Coronary artery (tissue), 2 donors: ENCODE data around the gene MOB2.

Experiments
- DNase-seq: peaks from one replicate; pipeline ENCODE4 v3.0.0-alpha.2; 2017; ENCODE audit warnings: low spot score
- H3K27ac ChIP-seq, 2 donors: fragments of 200-600 bp; sonication (generic); one replicate each; pipeline ENCODE4 v1.5.1; 2016 to 2019
- H3K4me3 ChIP-seq: fragments of 200-600 bp; sonication (generic); 2 replicates; pipeline ENCODE4 v1.5.1; 2016; ENCODE audit warnings: mild to moderate bottlenecking, moderate library complexity
- TF ChIP-seq, protein P1 (sequence below): fragments of 200-600 bp; sonication (generic); IDR thresholded peaks from one replicate; pipeline ENCODE4 v1.5.1; 2019; ENCODE audit warnings: antibody characterized with exemption

Gene MOB2

DNA sequence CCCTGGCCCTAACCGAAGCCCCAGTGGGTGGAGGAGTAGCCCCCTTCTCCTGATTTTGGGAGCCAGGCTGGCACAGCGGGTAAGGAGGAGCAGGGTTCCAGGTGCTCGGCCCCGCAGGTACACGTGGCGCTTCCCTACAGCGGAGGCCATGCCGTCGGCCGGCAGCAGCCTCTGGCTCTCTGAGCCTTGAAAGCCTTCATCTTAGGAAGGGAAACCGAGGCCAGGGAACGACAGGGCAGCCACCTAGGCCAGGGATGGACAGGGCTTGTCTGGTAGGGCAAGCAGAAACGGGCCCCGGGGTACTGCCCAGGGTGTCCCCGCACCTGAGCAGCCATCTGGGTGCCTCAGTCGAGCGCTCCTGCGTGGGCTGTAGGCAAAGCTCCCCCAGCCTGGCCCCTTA lies 28.7 kb downstream of the MOB2 start:
- TF ChIP-seq, protein P1, sequence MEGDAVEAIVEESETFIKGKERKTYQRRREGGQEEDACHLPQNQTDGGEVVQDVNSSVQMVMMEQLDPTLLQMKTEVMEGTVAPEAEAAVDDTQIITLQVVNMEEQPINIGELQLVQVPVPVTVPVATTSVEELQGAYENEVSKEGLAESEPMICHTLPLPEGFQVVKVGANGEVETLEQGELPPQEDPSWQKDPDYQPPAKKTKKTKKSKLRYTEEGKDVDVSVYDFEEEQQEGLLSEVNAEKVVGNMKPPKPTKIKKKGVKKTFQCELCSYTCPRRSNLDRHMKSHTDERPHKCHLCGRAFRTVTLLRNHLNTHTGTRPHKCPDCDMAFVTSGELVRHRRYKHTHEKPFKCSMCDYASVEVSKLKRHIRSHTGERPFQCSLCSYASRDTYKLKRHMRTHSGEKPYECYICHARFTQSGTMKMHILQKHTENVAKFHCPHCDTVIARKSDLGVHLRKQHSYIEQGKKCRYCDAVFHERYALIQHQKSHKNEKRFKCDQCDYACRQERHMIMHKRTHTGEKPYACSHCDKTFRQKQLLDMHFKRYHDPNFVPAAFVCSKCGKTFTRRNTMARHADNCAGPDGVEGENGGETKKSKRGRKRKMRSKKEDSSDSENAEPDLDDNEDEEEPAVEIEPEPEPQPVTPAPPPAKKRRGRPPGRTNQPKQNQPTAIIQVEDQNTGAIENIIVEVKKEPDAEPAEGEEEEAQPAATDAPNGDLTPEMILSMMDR = no peak
- H3K27ac ChIP-seq = peak overlapping the region; percentile 96 to 100
- no peak for DNase-seq
- no peak overlapping the region for H3K4me3 ChIP-seq

DNA sequence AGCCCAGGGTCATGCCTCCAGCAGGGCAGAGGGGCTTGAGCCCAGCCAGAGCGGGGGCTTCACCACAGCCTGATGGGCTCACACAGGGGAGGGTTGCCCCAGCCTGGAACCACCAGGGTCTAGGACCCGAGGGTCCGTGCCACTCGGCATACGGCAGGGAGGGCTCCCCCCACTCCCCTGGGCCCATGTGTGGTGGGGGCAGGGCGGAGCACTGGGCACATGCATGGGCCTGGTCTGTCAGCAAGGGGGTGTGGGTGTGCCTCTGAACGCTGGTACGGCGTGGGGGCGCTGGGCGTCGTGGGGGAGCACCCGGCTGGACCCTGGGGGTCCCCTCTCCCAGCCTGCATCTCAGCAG lies 29.3 kb downstream of the MOB2 start:
- no peak for DNase-seq
- no peak overlapping the region for H3K27ac ChIP-seq
- TF ChIP-seq, protein P1 = no peak

DNA sequence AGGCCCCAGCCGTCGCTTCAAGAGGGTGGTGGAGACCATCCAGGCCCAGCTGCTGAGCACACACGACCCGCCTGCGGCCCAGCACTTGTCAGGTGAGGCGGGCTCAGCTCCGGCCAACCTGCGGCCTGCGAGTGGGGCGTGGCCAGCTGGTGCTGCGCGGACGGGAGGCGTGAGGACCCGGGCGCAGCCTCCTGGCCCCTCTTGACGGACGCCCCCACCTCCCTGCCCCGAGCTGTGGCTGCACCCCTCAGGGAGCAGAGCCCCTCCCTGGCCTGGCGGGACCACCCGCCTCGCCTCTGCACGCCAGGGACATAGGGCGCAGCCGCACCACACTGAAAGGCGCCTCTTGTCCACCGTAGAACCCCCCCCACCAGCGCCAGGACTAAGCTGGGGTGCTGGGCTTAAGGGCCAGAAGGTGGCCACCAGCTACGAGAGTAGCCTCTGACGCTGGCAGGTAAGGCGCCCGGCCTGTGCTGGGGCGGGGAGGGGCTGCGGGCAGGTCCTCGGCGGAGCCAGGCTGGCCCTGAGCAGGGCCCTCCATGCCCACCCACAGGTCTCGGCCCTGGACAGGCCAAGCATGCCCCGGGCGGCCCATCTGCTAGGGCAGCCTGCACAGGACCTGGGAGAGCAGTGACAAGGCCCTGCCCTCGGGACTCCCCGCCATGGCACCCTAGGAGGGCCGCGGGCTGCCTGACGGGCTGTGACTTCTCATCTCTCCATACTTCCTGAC lies 29.8 kb downstream of the MOB2 start:
- H3K27ac ChIP-seq = no peak overlapping the region
- TF ChIP-seq, protein P1 = no peak
- H3K4me3 ChIP-seq = no peak overlapping the region
- no peak for DNase-seq

More for the DNA sequence above, 29.3 kb downstream of the MOB2 start:
- no peak overlapping the region for H3K4me3 ChIP-seq

DNA sequence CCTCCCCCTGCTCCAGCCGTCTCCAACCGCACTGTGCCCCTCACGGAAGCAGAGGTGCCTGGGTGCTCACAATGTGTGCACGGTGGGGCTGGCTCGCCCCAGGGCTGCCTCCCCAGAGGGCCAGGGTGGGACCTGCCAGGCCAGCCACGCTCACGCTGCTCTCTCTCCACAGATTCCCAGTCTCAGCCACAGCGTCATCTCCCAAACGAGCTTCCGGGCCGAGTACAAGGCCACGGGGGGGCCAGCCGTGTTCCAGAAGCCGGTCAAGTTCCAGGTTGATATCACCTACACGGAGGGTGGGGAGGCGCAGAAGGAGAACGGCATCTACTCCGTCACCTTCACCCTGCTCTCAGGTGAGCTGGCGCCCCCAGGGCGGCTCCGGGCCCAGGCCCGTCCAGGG lies 30.4 kb downstream of the MOB2 start:
- Histone ChIP-seq H3K27ac (no peak overlapping the region), H3K4me3 (no peak overlapping the region)
- DNase-seq = no peak
- TF ChIP-seq, protein P1 = no peak

DNA sequence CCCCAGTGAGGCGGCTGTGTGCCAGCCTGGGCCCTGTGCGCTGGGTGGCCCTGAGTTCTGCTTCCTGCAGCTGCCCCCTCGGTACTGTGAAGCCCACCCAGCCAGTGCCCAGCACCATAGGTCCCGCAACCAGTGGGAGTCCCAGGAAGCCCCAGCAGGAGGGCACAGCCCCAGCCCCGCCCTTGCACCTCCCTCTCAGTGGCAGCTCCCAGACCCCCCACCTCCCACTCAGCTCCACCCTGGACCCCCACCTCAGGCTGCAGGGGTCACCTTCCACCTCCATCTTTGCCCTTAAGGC lies 30.9 kb downstream of the MOB2 start:
- Histone ChIP-seq H3K27ac (no peak overlapping the region), H3K4me3 (no peak overlapping the region)
- TF ChIP-seq, protein P1 = no peak
- no peak for DNase-seq

DNA sequence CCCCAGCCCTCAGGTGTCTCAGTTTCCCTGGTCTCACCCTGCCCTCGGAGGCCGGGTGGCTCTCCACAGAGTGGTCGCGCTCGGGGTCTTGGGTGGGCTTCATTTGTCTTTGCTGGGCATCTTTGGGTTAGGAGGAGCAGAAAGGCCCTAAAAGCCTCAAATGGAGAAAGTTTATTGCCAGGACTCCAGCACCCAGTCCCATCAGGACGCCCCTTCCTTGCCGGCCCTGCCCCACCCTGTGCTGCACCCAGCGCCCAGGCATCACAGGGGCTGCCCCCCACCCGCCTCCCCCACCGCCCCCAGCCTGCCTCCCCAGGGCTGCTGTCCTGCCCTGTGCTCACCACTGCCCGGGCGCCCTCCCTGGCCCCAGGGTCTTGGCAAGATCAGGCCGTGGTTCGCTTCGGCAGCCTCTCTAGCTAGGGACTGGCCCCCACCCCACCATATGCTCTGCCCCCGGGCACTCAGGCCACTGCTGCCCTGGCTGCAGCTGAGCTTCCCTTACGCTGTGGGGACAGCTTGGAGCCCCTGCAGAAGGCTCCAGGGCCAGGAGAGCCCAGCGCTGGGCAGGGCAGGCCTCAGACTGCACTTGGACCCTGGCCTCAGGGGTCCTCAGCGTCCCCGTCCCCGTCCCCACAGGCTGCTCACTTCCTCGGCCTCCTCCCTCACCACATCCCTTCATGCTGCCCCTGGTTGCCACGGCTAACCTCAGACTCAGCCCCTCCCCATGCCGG lies 31.4 kb downstream of the MOB2 start:
- Histone ChIP-seq H3K4me3 (no peak overlapping the region), H3K27ac (no peak overlapping the region)
- DNase-seq = no peak
- TF ChIP-seq, protein P1 = no peak

DNA sequence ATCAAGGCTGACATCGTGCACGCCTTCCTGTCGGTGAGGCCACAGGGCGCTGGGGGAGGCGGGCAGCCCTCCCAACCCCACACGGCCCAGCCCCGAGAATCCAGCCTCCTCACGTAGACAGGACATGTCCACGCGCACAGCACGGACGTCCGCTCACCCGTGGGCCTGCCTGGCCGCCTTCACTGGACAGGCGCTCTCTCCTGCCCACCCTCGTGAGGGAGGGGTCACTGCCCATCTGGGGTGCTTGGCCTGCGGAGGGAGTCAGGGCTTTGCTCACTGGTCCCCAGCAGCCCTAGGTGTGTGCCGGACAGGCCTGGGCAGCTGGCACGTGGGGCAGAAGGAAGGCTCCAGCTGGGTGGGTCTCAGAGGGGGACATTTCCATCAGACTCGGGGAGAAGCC lies 32.0 kb downstream of the MOB2 start:
- no peak overlapping the region for H3K27ac ChIP-seq
- DNase-seq = no peak
- H3K4me3 ChIP-seq = no peak overlapping the region
- TF ChIP-seq, protein P1 = no peak
